Left renal cortex interstitium (tissue), 4 donors: ENCODE results near the gene CYCS. TPM values are rescaled to one million over a fixed set of nuclear protein-coding genes. Genes with fewer than 3 reads are reported as not detected.
"Not testable (repeated sequence)": the region's sequence is repeated elsewhere in the genome, so short reads cannot be mapped to it uniquely, and the experiment has no call there.

Source experiments
- DNase-seq, 4 donors: peaks; one replicate each; pipeline ENCODE4 v3.0.0-alpha.2; 2013; ENCODE audit warnings: low read depth in 4 of 4, low spot score in 2 of 4, missing footprints in 1 of 4
- polyA plus RNA-seq, 4 donors: library from polyadenylated mRNA; unstranded; fragments of 120-200 nt; gene quantifications; one replicate each; pipeline ENCODE4 v1.2.1, GENCODE V29; 2013; ENCODE audit not compliant: insufficient read length in 4 of 4

Gene CYCS
- polyA plus RNA-seq, 4 donors = 142 to 184 (median 169) TPM

- DNase-seq = no peak
Observed at GRCh38 chr7:25119102-25119501, 6.0 kb downstream of the CYCS start.

- DNase-seq = no peak
Observed at GRCh38 chr7:25118048-25118753, 6.9 kb downstream of the CYCS start.

GRCh38 chr7:25117226-25118047, 7.6 kb downstream of the CYCS start:
- no peak for DNase-seq

- no peak for DNase-seq
Observed at GRCh38 chr7:25116621-25117020, 8.4 kb downstream of the CYCS start.

GRCh38 chr7:25110514-25110913, 14.5 kb downstream of the CYCS start:
- not testable (repeated sequence) for DNase-seq

GRCh38 chr7:25109276-25109675, 15.8 kb downstream of the CYCS start:
- no peak for DNase-seq

- DNase-seq = no peak
Observed at GRCh38 chr7:25105911-25106310, 19.1 kb downstream of the CYCS start.

GRCh38 chr7:25103773-25104172, 21.3 kb downstream of the CYCS start:
- DNase-seq = no peak

GRCh38 chr7:25101817-25102216, 23.2 kb downstream of the CYCS start:
- no peak for DNase-seq

GRCh38 chr7:25098096-25099046, 26.7 kb downstream of the CYCS start:
- peak in 1 of 4 donors; percentile 18 for DNase-seq

GRCh38 chr7:25095516-25096345, 29.3 kb downstream of the CYCS start:
- no peak for DNase-seq

GRCh38 chr7:25093268-25093826, 31.7 kb downstream of the CYCS start:
- peak in 1 of 4 donors; percentile 37 for DNase-seq

- DNase-seq = no peak
Observed at GRCh38 chr7:25091779-25092178, 33.3 kb downstream of the CYCS start.

- no peak for DNase-seq
Observed at GRCh38 chr7:25091176-25091575, 33.9 kb downstream of the CYCS start.

GRCh38 chr7:25090374-25090773, 34.7 kb downstream of the CYCS start:
- DNase-seq = no peak

- no peak for DNase-seq
Observed at GRCh38 chr7:25087855-25088254, 37.2 kb downstream of the CYCS start.

GRCh38 chr7:25084821-25085220, 40.2 kb downstream of the CYCS start:
- DNase-seq = no peak

GRCh38 chr7:25083201-25083600, 41.9 kb downstream of the CYCS start:
- no peak for DNase-seq

GRCh38 chr7:25082041-25082440, 43.0 kb downstream of the CYCS start:
- not testable (repeated sequence) for DNase-seq

GRCh38 chr7:25077096-25077495, 48.0 kb downstream of the CYCS start:
- DNase-seq = no peak
